Peyer's patch (tissue), 4 donors: ENCODE measurements around the gene KRT40. TPM values are rescaled to one million over a fixed set of nuclear protein-coding genes. Genes with fewer than 3 reads are reported as not detected.
"Not testable (repeated sequence)": the region's sequence is repeated elsewhere in the genome, so short reads cannot be mapped to it uniquely, and the experiment has no call there.

ENCODE experiments used
- DNase-seq, 3 donors: peaks; one replicate each; pipeline ENCODE4 v3.0.0-alpha.2; 2017 to 2019
- H3K27ac ChIP-seq, 4 donors: fragments of 200-600 bp; sonication (generic); one replicate each; pipeline ENCODE4 v1.5.1; 2016 to 2019
- H3K27me3 ChIP-seq, 2 donors: fragments of 200-600 bp; sonication (generic); one replicate each; pipeline ENCODE4 v1.5.1; 2019
- H3K36me3 ChIP-seq, 3 donors: fragments of 200-600 bp; sonication (generic); one replicate each; pipeline ENCODE4 v1.5.1; 2016 to 2019
- H3K4me1 ChIP-seq, 4 donors: fragments of 200-600 bp; sonication (generic); one replicate each; pipeline ENCODE4 v1.5.1; 2016 to 2019
- H3K4me3 ChIP-seq, 4 donors: fragments of 200-600 bp; sonication (generic); 1 replicate in 3 of 4; 2 replicates in 1 of 4; pipeline ENCODE4 v1.5.1; 2016 to 2019; ENCODE audit warnings: mild to moderate bottlenecking in 1 of 4
- H3K9me3 ChIP-seq, 4 donors: fragments of 200-600 bp; sonication (generic); one replicate each; pipeline ENCODE4 v1.5.1; 2016 to 2019; ENCODE audit warnings: mild to moderate bottlenecking in 1 of 4
- CTCF ChIP-seq, 6 experiments: fragments of 450-650 bp in 4 of 6; fragments of 200-600 bp in 2 of 6; sonication (generic) in 1 of 6; IDR thresholded peaks; one replicate each; pipeline ENCODE4 v1.5.1; 2017 to 2019; ENCODE audit warnings: antibody characterized with exemption in 6 of 6, mild to moderate bottlenecking in 3 of 6, moderate library complexity in 1 of 6
- POLR2A ChIP-seq, 2 donors: fragments of 450-650 bp; IDR thresholded peaks; one replicate each; pipeline ENCODE4 v1.5.1; 2017; ENCODE audit warnings: antibody characterized with exemption in 2 of 2, mild to moderate bottlenecking in 2 of 2, moderate library complexity in 2 of 2
- total RNA-seq, 4 donors: library from RNA; depleted of rRNA; stranded (reverse); fragments of >200 nt; gene quantifications; one replicate each; pipeline ENCODE4 v1.1.0, GENCODE V29; 2016

The KRT40 gene
- total RNA-seq, 4 donors from 2014 or later: 0.88 to 1.0 (median 0.94) TPM; not detected in 1

- no peaks in the 10 kb centered on the region for H3K36me3 ChIP-seq
- DNase-seq: no peak
- H3K4me1 ChIP-seq: no peaks in the 10 kb centered on the region
- H3K4me3 ChIP-seq: no peak overlapping the region
- no peak overlapping the region for H3K27ac ChIP-seq
- no peaks in the 10 kb centered on the region for H3K27me3 ChIP-seq
- TF ChIP-seq CTCF (IDR thresholded peaks at IDR 0.05) (no peak), POLR2A (IDR thresholded peaks at IDR 0.05) (no peak)
- H3K9me3 ChIP-seq: no peaks in the 10 kb centered on the region
Observed at GRCh38 chr17:41004397-41004796, 20.3 kb upstream of the KRT40 start.

GRCh38 chr17:41003926-41004325, 19.8 kb upstream of the KRT40 start:
- no peak for DNase-seq
- no peaks in the 10 kb centered on the region for H3K27me3 ChIP-seq
- H3K4me1 ChIP-seq: no peaks in the 10 kb centered on the region
- no peak overlapping the region for H3K27ac ChIP-seq
- TF ChIP-seq CTCF (IDR thresholded peaks at IDR 0.05): no peak
- no peak for TF ChIP-seq POLR2A (IDR thresholded peaks at IDR 0.05)
- H3K4me3 ChIP-seq: no peak overlapping the region
- no peaks in the 10 kb centered on the region for H3K36me3 ChIP-seq
- no peaks in the 10 kb centered on the region for H3K9me3 ChIP-seq

GRCh38 chr17:41002814-41003213, 18.7 kb upstream of the KRT40 start:
- Histone ChIP-seq H3K4me1 (no peaks in the 10 kb centered on the region), H3K4me3 (no peak overlapping the region), H3K9me3 (no peaks in the 10 kb centered on the region), H3K27me3 (no peaks in the 10 kb centered on the region), H3K27ac (no peak overlapping the region), H3K36me3 (no peaks in the 10 kb centered on the region)
- TF ChIP-seq CTCF (IDR thresholded peaks at IDR 0.05): no peak
- TF ChIP-seq POLR2A (IDR thresholded peaks at IDR 0.05): no peak
- DNase-seq: no peak

- no peak for DNase-seq
- Histone ChIP-seq H3K4me1 (no peaks in the 10 kb centered on the region), H3K36me3 (no peaks in the 10 kb centered on the region), H3K9me3 (no peaks in the 10 kb centered on the region), H3K4me3 (no peak overlapping the region), H3K27me3 (no peaks in the 10 kb centered on the region), H3K27ac (no peak overlapping the region)
- TF ChIP-seq CTCF (IDR thresholded peaks at IDR 0.05) (no peak), POLR2A (IDR thresholded peaks at IDR 0.05) (no peak)
Observed at GRCh38 chr17:41001795-41002194, 17.7 kb upstream of the KRT40 start.

GRCh38 chr17:40999563-40999962, 15.4 kb upstream of the KRT40 start, which contains the start of gene KRTAP3-2:
Gene KRTAP3-2 (minus strand): TSS chr17:40999906. CDS start chr17:40999853, 53 bp downstream.
- not testable (repeated sequence) for H3K4me1 ChIP-seq, H3K4me3 ChIP-seq, DNase-seq, H3K36me3 ChIP-seq, H3K9me3 ChIP-seq, H3K27ac ChIP-seq, H3K27me3 ChIP-seq

GRCh38 chr17:40997361-40997760, 13.2 kb upstream of the KRT40 start:
- no peaks in the 10 kb centered on the region for H3K9me3 ChIP-seq
- TF ChIP-seq CTCF (IDR thresholded peaks at IDR 0.05) (no peak), POLR2A (IDR thresholded peaks at IDR 0.05) (no peak)
- no peaks in the 10 kb centered on the region for H3K27me3 ChIP-seq
- H3K4me3 ChIP-seq: no peak overlapping the region
- no peaks in the 10 kb centered on the region for H3K36me3 ChIP-seq
- H3K27ac ChIP-seq: no peak overlapping the region
- no peak for DNase-seq
- no peaks in the 10 kb centered on the region for H3K4me1 ChIP-seq
